SK-N-SH (cell line): Measurements from ENCODE around the gene SRGAP1. TPM values are rescaled to one million over a fixed set of nuclear protein-coding genes. Genes with fewer than 3 reads are reported as not detected.
A peak's percentile ranks its signal among the peaks of the same experiment; 100 is the strongest.
"Not testable (repeated sequence)": the region's sequence is repeated elsewhere in the genome, so short reads cannot be mapped to it uniquely, and the experiment has no call there.

Experiments
- CTCF ChIA-PET: fragments of 300-600, 350-600 bp; formaldehyde crosslinking; extraction: SDS; loops from one replicate; lab custom pipeline; 2021; lab: Yijun Ruan, JAX
- POLR2A ChIA-PET: fragments of 350-600 bp; sonication (Branson Sonifier 250); formaldehyde crosslinking; extraction: SDS; loops from one replicate; lab custom pipeline; 2020; ENCODE audit warnings: antibody characterized with exemption, inconsistent platforms; lab: Yijun Ruan, JAX
- DNase-seq: peaks from one replicate; pipeline ENCODE4 v3.0.0; 2012
- H2AFZ ChIP-seq: fragments of 200-600 bp; sonication (generic); 2 replicates; pipeline ENCODE4 v1.8.1; 2016; ENCODE audit warnings: antibody characterized with exemption, mild to moderate bottlenecking, low read depth
- H3F3A ChIP-seq: fragments of 200-600 bp; sonication (generic); replicated peaks from 2 replicates; pipeline ENCODE3; 2016; ENCODE audit warnings: antibody characterized with exemption, mild to moderate bottlenecking; ENCODE audit not compliant: insufficient read depth
- H3K27ac ChIP-seq, 2 experiments: fragments of 200-500 bp in 1 of 2; fragments of 200-600 bp in 1 of 2; sonication (Bioruptor generic) in 1 of 2; sonication (generic), shearing (Covaris generic) in 1 of 2; 2 replicates each; pipeline versions ENCODE4 v1.5.1 to v1.6.1; 2014 to 2016; ENCODE audit warnings: low read depth in 2 of 2, inconsistent platforms in 1 of 2, low read length in 1 of 2, mild to moderate bottlenecking in 1 of 2, mixed read lengths in 1 of 2
- H3K27me3 ChIP-seq: fragments of 200-600 bp; sonication (generic), shearing (Covaris generic); 2 replicates; pipeline ENCODE4 v1.6.1; 2016; ENCODE audit warnings: mixed run types; ENCODE audit not compliant: insufficient read depth
- H3K36me3 ChIP-seq, 2 experiments: fragments of 200-500 bp in 1 of 2; fragments of 200-600 bp in 1 of 2; sonication (Bioruptor generic) in 1 of 2; sonication (generic) in 1 of 2; replicated peaks in 1 of 2; 2 replicates each; pipeline versions ENCODE3 to v1.5.1; 2014 to 2016; ENCODE audit warnings: low read length in 1 of 2, mild to moderate bottlenecking in 1 of 2; ENCODE audit not compliant: insufficient read depth in 2 of 2, control insufficient read depth in 1 of 2
- H3K4me1 ChIP-seq, 2 experiments: fragments of 200-500 bp in 1 of 2; fragments of 200-600 bp in 1 of 2; sonication (Bioruptor generic) in 1 of 2; sonication (generic), shearing (Covaris generic) in 1 of 2; 2 replicates each; pipeline versions ENCODE4 v1.5.1 to v1.6.1; 2014 to 2016; ENCODE audit warnings: low read depth in 1 of 2, low read length in 1 of 2, mixed run types in 1 of 2; ENCODE audit not compliant: insufficient read depth in 2 of 2, control insufficient read depth in 1 of 2
- H3K4me2 ChIP-seq: fragments of 200-600 bp; sonication (generic), shearing (Covaris generic); 2 replicates; pipeline ENCODE4 v1.6.1; 2017; ENCODE audit warnings: mixed run types
- H3K4me3 ChIP-seq, 2 experiments: fragments of 200-500 bp in 1 of 2; fragments of 200-600 bp in 1 of 2; sonication (Bioruptor generic) in 1 of 2; sonication (generic), shearing (Covaris generic) in 1 of 2; 2 replicates each; pipeline versions ENCODE4 v1.5.1 to v1.8.1; 2014 to 2016; ENCODE audit warnings: low read depth in 2 of 2, inconsistent platforms in 1 of 2, low read length in 1 of 2, mild to moderate bottlenecking in 1 of 2, mixed read lengths in 1 of 2, moderate library complexity in 1 of 2
- H3K79me2 ChIP-seq: fragments of 200-600 bp; sonication (generic); 2 replicates; pipeline ENCODE4 v1.8.1; 2017; ENCODE audit warnings: mild to moderate bottlenecking; ENCODE audit not compliant: insufficient read depth
- H3K9ac ChIP-seq: fragments of 200-600 bp; sonication (generic); 2 replicates; pipeline ENCODE4 v1.6.1; 2017; ENCODE audit warnings: mixed run types
- H3K9me2 ChIP-seq: fragments of 200-600 bp; sonication (generic); 2 replicates; pipeline ENCODE4 v1.6.1; 2017; ENCODE audit warnings: mixed run types
- H3K9me3 ChIP-seq: fragments of 200-600 bp; sonication (generic); 2 replicates; pipeline ENCODE4 v1.6.1; 2017; ENCODE audit warnings: mixed run types, mild to moderate bottlenecking, moderate library complexity
- H4K20me1 ChIP-seq: fragments of 200-600 bp; sonication (generic); 2 replicates; pipeline ENCODE4 v1.6.1; 2017; ENCODE audit warnings: mild to moderate bottlenecking, mixed run types; ENCODE audit not compliant: insufficient read depth
- GABPA ChIP-seq: IDR thresholded peaks from 2 replicates; pipeline ENCODE4 v1.4.0; 2012; ENCODE audit warnings: low read depth, mild to moderate bottlenecking
- IRF3 ChIP-seq: fragments of 150-350 bp; IDR thresholded peaks from 2 replicates; pipeline ENCODE4 v1.6.1; 2016; ENCODE audit warnings: mild to moderate bottlenecking, low read depth, low read length
- JUND ChIP-seq: IDR thresholded peaks from 2 replicates; pipeline ENCODE4 v1.4.0; 2012
- MXI1 ChIP-seq: IDR thresholded peaks from 2 replicates; pipeline ENCODE4 v1.6.1; 2012; ENCODE audit warnings: mild to moderate bottlenecking, low read depth, low read length, improper control_type of control experiment
- NFIC ChIP-seq: IDR thresholded peaks from 2 replicates; pipeline ENCODE4 v1.4.0; 2012; ENCODE audit warnings: borderline replicate concordance
- NRF1 ChIP-seq: IDR thresholded peaks from 2 replicates; pipeline ENCODE4 v1.6.1; 2012; ENCODE audit warnings: low read depth, mild to moderate bottlenecking, low read length
- RAD21 ChIP-seq: IDR thresholded peaks from 2 replicates; pipeline ENCODE4 v1.6.1; 2012; ENCODE audit warnings: mild to moderate bottlenecking, low read length
- RCOR1 ChIP-seq: fragments of 150-350 bp; IDR thresholded peaks from 2 replicates; pipeline ENCODE4 v1.6.1; 2017; ENCODE audit warnings: antibody characterized with exemption, low read length
- ZBTB33 ChIP-seq: IDR thresholded peaks from 2 replicates; pipeline ENCODE4 v1.4.0; 2012; ENCODE audit warnings: low read depth, borderline replicate concordance
- WGBS: methylation state at CpG from one replicate; pipeline ENCODE4 v1.1.6; 2017; ENCODE audit warnings: low lambda C conversion rate; 5-methylcytosine and 5-hydroxymethylcytosine counted together
- polyA plus RNA-seq, 3 experiments: library from polyadenylated mRNA; depleted of rRNA; stranded (reverse); fragments of >200 nt; gene quantifications; 2 replicates each; pipeline ENCODE4 v1.2.3, GENCODE V29; 2012

Gene SRGAP1
- polyA plus RNA-seq, 1 of the 3 experiments (the other 2 are of a cell fraction), result 2.6 TPM

- TF ChIP-seq ZBTB33, result no peak
- TF ChIP-seq NRF1, result no peak
Observed at GRCh38 chr12:63857771-63858670, 13.5 kb downstream of the SRGAP1 start (continued).

GRCh38 chr12:63859880-63860279 lies 15.4 kb downstream of the SRGAP1 start:
- H3K4me2 ChIP-seq, H3K9ac ChIP-seq, DNase-seq, H3K36me3 ChIP-seq, H3K27ac ChIP-seq, H3K9me2 ChIP-seq, H4K20me1 ChIP-seq, H3K9me3 ChIP-seq, H3K27me3 ChIP-seq, H3F3A ChIP-seq, POLR2A ChIA-PET, H2AFZ ChIP-seq, H3K4me3 ChIP-seq, CTCF ChIA-PET: not testable (repeated sequence)
- WGBS, result 100% methylated on average over 2 of the region's 2 CpGs
- Histone ChIP-seq H3K79me2 (peaks cover 92% of the 10 kb centered on the region), H3K4me1 (peaks cover 3 to 24% of the 10 kb centered on the region in 2 experiments; a peak in 3 of 4 replicates)

- no peak overlapping the region for H2AFZ ChIP-seq
- no peak for DNase-seq
- peaks cover 3 to 24% of the 10 kb centered on the region in 2 experiments; a peak in 3 of 4 replicates for H3K4me1 ChIP-seq
- H3K9ac ChIP-seq, result no peak overlapping the region
- CTCF ChIA-PET, result interaction anchor here (1.4 kb wide), 1 partner anchor 9 kb away, joined by 4 read pairs; no protein-coding TSS in a partner anchor
- no peaks in the 10 kb centered on the region for H3F3A ChIP-seq
- H3K79me2 ChIP-seq, result peaks cover 89% of the 10 kb centered on the region
- 0 out of 2 replicates have a peak overlapping the region, but pooled peaks have one; percentile 7 for H3K4me2 ChIP-seq
- peak overlapping the region in 1 of 2 experiments; percentile 4; a peak in 1 of 4 replicates for H3K27ac ChIP-seq
- no peaks in the 10 kb centered on the region for H3K27me3 ChIP-seq
- no peak for TF ChIP-seq RAD21
- peak; percentile 56 for TF ChIP-seq NFIC
- no peaks in the 10 kb centered on the region for H3K36me3 ChIP-seq
- no peaks in the 10 kb centered on the region for H3K9me2 ChIP-seq
- no peaks in the 10 kb centered on the region for H4K20me1 ChIP-seq
- H3K9me3 ChIP-seq, result no peaks in the 10 kb centered on the region
- POLR2A ChIA-PET, result no interaction called here
- 71% methylated on average over 6 of the region's 6 CpGs for WGBS
- H3K4me3 ChIP-seq, result no peak overlapping the region
Observed at GRCh38 chr12:63862187-63862968, 17.9 kb downstream of the SRGAP1 start.

GRCh38 chr12:63862969-63863230 lies 18.4 kb downstream of the SRGAP1 start:
- Histone ChIP-seq H3K4me3 (no peak overlapping the region), H4K20me1 (no peaks in the 10 kb centered on the region), H2AFZ (no peak overlapping the region), H3K27ac (no peak overlapping the region), H3K9me3 (no peaks in the 10 kb centered on the region), H3K36me3 (no peaks in the 10 kb centered on the region), H3F3A (no peaks in the 10 kb centered on the region), H3K79me2 (peaks cover 87% of the 10 kb centered on the region), H3K9ac (no peak overlapping the region), H3K27me3 (no peaks in the 10 kb centered on the region), H3K9me2 (no peaks in the 10 kb centered on the region), H3K4me1 (peaks cover 3 to 18% of the 10 kb centered on the region in 2 experiments; a peak in 3 of 4 replicates), H3K4me2 (no peak overlapping the region)
- TF ChIP-seq MXI1 (no peak), IRF3 (no peak), JUND (no peak), NRF1 (no peak), GABPA (no peak), RCOR1 (no peak), NFIC (no peak)
- POLR2A ChIA-PET, result no interaction called here
- no peak for DNase-seq
- 82% methylated on average over 2 of the region's 2 CpGs for WGBS
- CTCF ChIA-PET, result interaction anchor here (1.2 to 1.4 kb wide), 2 partner anchors 9 kb away, joined by 4 to 5 read pairs; no protein-coding TSS in a partner anchor
